Thyroid gland (tissue), 4 donors: Measurements from ENCODE around the gene SH3BGR.

Experiments used
- CTCF ChIP-seq, 6 experiments: fragments of 200-600 bp in 3 of 6; fragments of 450-650 bp in 3 of 6; sonication (generic) in 3 of 6; IDR thresholded peaks; one replicate each; pipeline ENCODE4 v1.5.1; 2016 to 2019; ENCODE audit warnings: antibody characterized with exemption in 6 of 6, mild to moderate bottlenecking in 2 of 6, inconsistent platforms in 1 of 6, moderate library complexity in 1 of 6
- POLR2A ChIP-seq, 2 donors: fragments of 450-650 bp; IDR thresholded peaks; one replicate each; pipeline ENCODE4 v1.6.1; 2017; ENCODE audit warnings: antibody characterized with exemption in 2 of 2, mild to moderate bottlenecking in 2 of 2, moderate library complexity in 1 of 2

GRCh38 chr21:39479164-39479813 lies 27.5 kb downstream of the SH3BGR start:
- no peak for TF ChIP-seq POLR2A (IDR thresholded peaks at IDR 0.05)
- no peak for TF ChIP-seq CTCF (IDR thresholded peaks at IDR 0.05)
